AG09319 (cell line): Measurements from ENCODE around the gene SSB.

Experiments
- DNase-seq: peaks from one replicate; pipeline ENCODE4 v3.0.0-alpha.2; 2010; ENCODE audit warnings: low read depth; ENCODE audit errors: extremely low read depth
- TF ChIP-seq, protein P1 (sequence below): IDR thresholded peaks from 2 replicates; pipeline ENCODE4 v1.5.1; 2011; ENCODE audit warnings: low read depth, mild to moderate bottlenecking, inconsistent platforms, low read length, moderate library complexity

Gene SSB

GRCh38 chr2:169790581-169790980, 8.1 kb upstream of the SSB start:
- TF ChIP-seq, protein P1, sequence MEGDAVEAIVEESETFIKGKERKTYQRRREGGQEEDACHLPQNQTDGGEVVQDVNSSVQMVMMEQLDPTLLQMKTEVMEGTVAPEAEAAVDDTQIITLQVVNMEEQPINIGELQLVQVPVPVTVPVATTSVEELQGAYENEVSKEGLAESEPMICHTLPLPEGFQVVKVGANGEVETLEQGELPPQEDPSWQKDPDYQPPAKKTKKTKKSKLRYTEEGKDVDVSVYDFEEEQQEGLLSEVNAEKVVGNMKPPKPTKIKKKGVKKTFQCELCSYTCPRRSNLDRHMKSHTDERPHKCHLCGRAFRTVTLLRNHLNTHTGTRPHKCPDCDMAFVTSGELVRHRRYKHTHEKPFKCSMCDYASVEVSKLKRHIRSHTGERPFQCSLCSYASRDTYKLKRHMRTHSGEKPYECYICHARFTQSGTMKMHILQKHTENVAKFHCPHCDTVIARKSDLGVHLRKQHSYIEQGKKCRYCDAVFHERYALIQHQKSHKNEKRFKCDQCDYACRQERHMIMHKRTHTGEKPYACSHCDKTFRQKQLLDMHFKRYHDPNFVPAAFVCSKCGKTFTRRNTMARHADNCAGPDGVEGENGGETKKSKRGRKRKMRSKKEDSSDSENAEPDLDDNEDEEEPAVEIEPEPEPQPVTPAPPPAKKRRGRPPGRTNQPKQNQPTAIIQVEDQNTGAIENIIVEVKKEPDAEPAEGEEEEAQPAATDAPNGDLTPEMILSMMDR, result no peak
- no peak for DNase-seq

DNA sequence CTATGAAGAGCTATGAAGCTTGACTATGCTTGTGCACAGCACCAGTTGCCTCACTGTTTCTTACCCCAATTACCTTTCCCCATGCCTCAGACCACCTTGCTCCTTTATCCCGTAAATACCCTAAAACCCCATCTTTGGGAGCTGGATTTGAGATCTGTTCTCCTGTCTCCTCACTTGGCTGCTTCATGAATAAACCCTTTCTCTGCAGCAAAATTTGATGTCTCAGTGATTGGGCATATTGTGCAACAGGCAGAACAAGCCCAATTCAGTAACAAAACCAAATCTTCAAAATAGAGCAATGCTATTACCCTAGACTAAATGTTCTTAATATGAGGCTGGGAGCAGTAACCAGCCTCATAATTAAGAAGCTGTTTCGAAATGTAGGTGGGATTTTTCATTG, 3.5 kb upstream of the SSB start:
- TF ChIP-seq, protein P1, result no peak
- DNase-seq, result no peak

DNA sequence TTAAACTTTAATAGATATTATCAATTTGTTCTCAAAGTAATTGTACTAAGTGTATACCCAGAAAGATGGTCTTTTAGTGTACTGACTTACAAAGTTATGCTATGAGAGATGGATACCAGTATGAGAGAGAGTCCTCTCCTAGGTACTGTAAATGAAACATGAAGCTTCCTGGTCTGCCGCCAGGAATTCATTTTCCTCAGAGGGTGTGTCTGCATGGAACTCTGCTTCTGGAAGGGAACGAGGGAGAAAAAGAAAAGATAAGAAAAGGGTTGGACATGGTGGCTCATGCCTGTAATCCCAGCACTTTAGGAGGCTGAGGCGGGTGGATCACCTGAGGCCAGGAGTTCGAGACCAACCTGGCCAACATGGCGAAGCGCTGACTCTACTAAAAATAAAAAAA, 2.2 kb upstream of the SSB start:
- TF ChIP-seq, protein P1, result no peak
- no peak for DNase-seq

GRCh38 chr2:169797601-169798000, 1.1 kb upstream of the SSB start:
- TF ChIP-seq, protein P1, result no peak

DNA sequence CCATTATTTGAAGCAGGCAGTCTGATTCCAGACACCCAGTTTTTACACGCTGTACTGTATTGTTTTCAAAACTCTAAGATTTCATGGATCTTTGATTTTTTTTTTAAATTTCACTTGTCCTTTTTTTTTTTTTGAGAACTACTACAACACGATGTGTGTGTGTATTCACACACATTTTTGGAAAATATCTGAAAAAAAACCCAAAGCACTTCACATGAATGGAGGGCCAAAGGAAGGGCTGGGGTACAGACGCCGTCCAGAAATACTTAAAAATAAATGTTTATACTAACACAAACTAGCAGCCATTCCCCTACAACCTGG, 314 bp upstream of the SSB start:
- DNase-seq, result no peak
- TF ChIP-seq, protein P1, result no peak

More at GRCh38 chr2:169797601-169798000, 1.1 kb upstream of the SSB start:
- no peak for DNase-seq

GRCh38 chr2:169803480-169803879, 4.8 kb downstream of the SSB start:
- no peak for DNase-seq
- TF ChIP-seq, protein P1, result no peak

DNA sequence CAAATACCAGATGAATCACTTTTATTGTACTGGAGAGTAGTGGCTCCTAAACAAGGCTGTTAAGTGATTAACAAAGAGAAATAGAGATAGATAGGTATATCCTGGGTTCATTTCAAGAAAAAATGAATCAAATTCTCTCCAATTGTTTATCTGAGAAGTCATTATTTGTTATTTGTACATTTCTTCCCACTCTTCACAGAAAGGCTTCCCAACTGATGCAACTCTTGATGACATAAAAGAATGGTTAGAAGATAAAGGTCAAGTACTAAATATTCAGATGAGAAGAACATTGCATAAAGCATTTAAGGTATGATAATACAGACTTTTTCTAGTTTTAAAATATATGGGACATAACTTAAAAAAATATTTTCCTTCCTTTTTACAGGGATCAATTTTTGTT, 7.9 kb downstream of the SSB start:
- TF ChIP-seq, protein P1, result no peak
- no peak for DNase-seq
